Testis (tissue), 2 donors: Measurements from ENCODE around the gene OIP5.
"Not testable (repeated sequence)": the region's sequence is repeated elsewhere in the genome, so short reads cannot be mapped to it uniquely, and the experiment has no call there.

Source experiments
- POLR2A ChIP-seq: fragments of 450-650 bp; IDR thresholded peaks from one replicate; pipeline ENCODE4 v1.6.1; 2017; ENCODE audit warnings: antibody characterized with exemption, mild to moderate bottlenecking, moderate library complexity
- TF ChIP-seq, protein P1 (sequence below), 3 experiments: fragments of 450-650 bp in 2 of 3; fragments of 200-600 bp in 1 of 3; sonication (generic) in 1 of 3; IDR thresholded peaks; one replicate each; pipeline ENCODE4 v1.5.1; 2016 to 2019; ENCODE audit warnings: antibody characterized with exemption in 3 of 3, mild to moderate bottlenecking in 2 of 3, moderate library complexity in 1 of 3

DNA sequence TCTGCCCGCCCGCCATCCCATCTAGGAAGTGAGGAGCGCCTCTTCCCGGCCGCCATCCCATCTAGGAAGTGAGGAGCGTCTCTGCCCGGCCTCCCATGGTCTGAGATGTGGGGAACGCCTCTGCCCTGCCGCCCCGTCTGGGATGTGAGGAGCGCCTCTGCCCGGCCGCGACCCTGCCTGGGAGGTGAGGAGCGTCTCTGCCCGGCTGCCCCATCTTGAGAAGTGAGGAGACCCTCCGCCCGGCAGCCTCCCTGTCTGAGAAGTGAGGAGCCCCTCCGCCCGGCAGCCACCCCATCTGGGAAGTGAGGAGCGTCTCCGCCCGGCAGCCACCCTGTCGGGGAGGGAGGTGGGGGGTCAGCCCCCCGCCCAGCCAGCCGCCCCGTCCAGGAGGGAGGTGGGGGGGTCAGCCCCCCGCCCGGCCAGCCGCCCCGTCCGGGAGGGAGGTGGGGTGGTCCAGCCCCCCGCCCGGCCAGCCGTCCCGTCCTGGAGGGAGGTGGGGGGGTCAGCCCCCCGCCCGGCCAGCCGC is 11.5 kb downstream of the OIP5 start:
- TF ChIP-seq, protein P1, sequence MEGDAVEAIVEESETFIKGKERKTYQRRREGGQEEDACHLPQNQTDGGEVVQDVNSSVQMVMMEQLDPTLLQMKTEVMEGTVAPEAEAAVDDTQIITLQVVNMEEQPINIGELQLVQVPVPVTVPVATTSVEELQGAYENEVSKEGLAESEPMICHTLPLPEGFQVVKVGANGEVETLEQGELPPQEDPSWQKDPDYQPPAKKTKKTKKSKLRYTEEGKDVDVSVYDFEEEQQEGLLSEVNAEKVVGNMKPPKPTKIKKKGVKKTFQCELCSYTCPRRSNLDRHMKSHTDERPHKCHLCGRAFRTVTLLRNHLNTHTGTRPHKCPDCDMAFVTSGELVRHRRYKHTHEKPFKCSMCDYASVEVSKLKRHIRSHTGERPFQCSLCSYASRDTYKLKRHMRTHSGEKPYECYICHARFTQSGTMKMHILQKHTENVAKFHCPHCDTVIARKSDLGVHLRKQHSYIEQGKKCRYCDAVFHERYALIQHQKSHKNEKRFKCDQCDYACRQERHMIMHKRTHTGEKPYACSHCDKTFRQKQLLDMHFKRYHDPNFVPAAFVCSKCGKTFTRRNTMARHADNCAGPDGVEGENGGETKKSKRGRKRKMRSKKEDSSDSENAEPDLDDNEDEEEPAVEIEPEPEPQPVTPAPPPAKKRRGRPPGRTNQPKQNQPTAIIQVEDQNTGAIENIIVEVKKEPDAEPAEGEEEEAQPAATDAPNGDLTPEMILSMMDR (IDR thresholded peaks at IDR 0.05): not testable (repeated sequence)
- not testable (repeated sequence) for TF ChIP-seq POLR2A
